Right atrium auricular region (tissue), 2 donors: ENCODE measurements around the gene STAP1. TPM values are rescaled to one million over a fixed set of nuclear protein-coding genes. Genes with fewer than 3 reads are reported as not detected.

Experiments used
- DNase-seq: peaks from one replicate; pipeline ENCODE4 v3.0.0-alpha.2; 2019; ENCODE audit warnings: low spot score
- H3K27ac ChIP-seq, 2 donors: fragments of 200-600 bp; sonication (generic); 1 replicate in 1 of 2; 2 replicates in 1 of 2; pipeline ENCODE4 v1.5.1; 2016 to 2019
- H3K27me3 ChIP-seq, 2 donors: fragments of 200-600 bp; sonication (generic); one replicate each; pipeline versions ENCODE4 v1.5.1 to v1.6.0; 2017 to 2019
- H3K36me3 ChIP-seq: fragments of 200-600 bp; sonication (generic); one replicate; pipeline ENCODE4 v1.5.1; 2016
- H3K4me1 ChIP-seq, 2 donors: fragments of 200-600 bp; sonication (generic); one replicate each; pipeline versions ENCODE4 v1.5.1 to v1.6.0; 2017 to 2019
- H3K4me3 ChIP-seq, 2 donors: fragments of 200-600 bp; sonication (generic); 1 replicate in 1 of 2; 2 replicates in 1 of 2; pipeline ENCODE4 v1.5.1; 2017 to 2019; ENCODE audit warnings: mild to moderate bottlenecking in 1 of 2, moderate library complexity in 1 of 2
- H3K9me3 ChIP-seq, 2 donors: fragments of 200-600 bp; sonication (generic); one replicate each; pipeline ENCODE4 v1.5.1; 2019
- CTCF ChIP-seq, 2 donors: fragments of 200-600 bp; sonication (generic); IDR thresholded peaks; one replicate each; pipeline ENCODE4 v1.5.1; 2019; ENCODE audit warnings: antibody characterized with exemption in 2 of 2
- total RNA-seq, 2 donors: library from RNA; depleted of rRNA; stranded (reverse); fragments of >200 nt; gene quantifications; one replicate each; pipeline ENCODE4 v1.1.0, GENCODE V29; 2016

The STAP1 gene
- total RNA-seq, 2 donors from 2014 or later: not detected

GRCh38 chr4:67576059-67576466, 17.5 kb downstream of the STAP1 start:
- Histone ChIP-seq H3K27me3 (no peaks in the 10 kb centered on the region), H3K27ac (no peak overlapping the region), H3K4me3 (no peak overlapping the region), H3K4me1 (no peaks in the 10 kb centered on the region), H3K9me3 (no peaks in the 10 kb centered on the region), H3K36me3 (no peaks in the 10 kb centered on the region)
- DNase-seq: no peak
- TF ChIP-seq CTCF (IDR thresholded peaks at IDR 0.05): no peak

- no peak for DNase-seq
- no peak for TF ChIP-seq CTCF (IDR thresholded peaks at IDR 0.05)
- H3K27me3 ChIP-seq: no peaks in the 10 kb centered on the region
- no peak overlapping the region for H3K27ac ChIP-seq
- no peak overlapping the region for H3K4me3 ChIP-seq
- H3K4me1 ChIP-seq: no peaks in the 10 kb centered on the region
- H3K36me3 ChIP-seq: no peaks in the 10 kb centered on the region
- no peaks in the 10 kb centered on the region for H3K9me3 ChIP-seq
Measured at GRCh38 chr4:67576538-67576937, 18.0 kb downstream of the STAP1 start.

- H3K27ac ChIP-seq: no peak overlapping the region
- DNase-seq: no peak
- no peak overlapping the region for H3K4me3 ChIP-seq
- H3K27me3 ChIP-seq: no peaks in the 10 kb centered on the region
- H3K4me1 ChIP-seq: no peaks in the 10 kb centered on the region
- no peaks in the 10 kb centered on the region for H3K9me3 ChIP-seq
- H3K36me3 ChIP-seq: no peaks in the 10 kb centered on the region
- TF ChIP-seq CTCF (IDR thresholded peaks at IDR 0.05): no peak
Measured at GRCh38 chr4:67580577-67580976, 22.1 kb downstream of the STAP1 start.

GRCh38 chr4:67581208-67581857, 22.8 kb downstream of the STAP1 start:
- H3K27ac ChIP-seq: no peak overlapping the region
- DNase-seq: no peak
- H3K4me1 ChIP-seq: no peaks in the 10 kb centered on the region
- no peaks in the 10 kb centered on the region for H3K27me3 ChIP-seq
- H3K4me3 ChIP-seq: no peak overlapping the region
- H3K9me3 ChIP-seq: no peaks in the 10 kb centered on the region
- TF ChIP-seq CTCF (IDR thresholded peaks at IDR 0.05): no peak
- no peaks in the 10 kb centered on the region for H3K36me3 ChIP-seq

GRCh38 chr4:67581913-67582312, 23.4 kb downstream of the STAP1 start:
- Histone ChIP-seq H3K27ac (no peak overlapping the region), H3K27me3 (no peaks in the 10 kb centered on the region), H3K4me3 (no peak overlapping the region), H3K9me3 (no peaks in the 10 kb centered on the region), H3K4me1 (no peaks in the 10 kb centered on the region), H3K36me3 (no peaks in the 10 kb centered on the region)
- DNase-seq: no peak
- TF ChIP-seq CTCF (IDR thresholded peaks at IDR 0.05): no peak

- Histone ChIP-seq H3K9me3 (no peaks in the 10 kb centered on the region), H3K27ac (no peak overlapping the region), H3K36me3 (no peaks in the 10 kb centered on the region), H3K4me3 (no peak overlapping the region), H3K27me3 (no peaks in the 10 kb centered on the region), H3K4me1 (no peaks in the 10 kb centered on the region)
- no peak for TF ChIP-seq CTCF (IDR thresholded peaks at IDR 0.05)
- DNase-seq: no peak
Measured at GRCh38 chr4:67584496-67584895, 26.0 kb downstream of the STAP1 start.
